GM18520 (cell line): ENCODE measurements around the gene TRIAP1.
"Not testable (repeated sequence)": the region's sequence is repeated elsewhere in the genome, so short reads cannot be mapped to it uniquely, and the experiment has no call there.

ENCODE experiments used
- ATAC-seq: cut with Tn5 transposase; IDR thresholded peaks from one replicate; pipeline ENCODE4 v1.9.1; 2021; ENCODE audit not compliant: unreplicated experiment

The TRIAP1 gene

GRCh38 chr12:120445911-120446843 lies at the start of gene TRIAP1, which contains the start of gene GATC:
Gene TRIAP1 (minus strand): TSS chr12:120446384. CDS start chr12:120446372, 12 bp downstream.
Gene GATC (plus strand): TSS chr12:120446444. CDS start chr12:120446481, 37 bp downstream.
- ATAC-seq: peak; percentile 81

- no peak for ATAC-seq
These were observed 49.1 kb upstream of the TRIAP1 start for GRCh38 chr12:120495186-120495730.

- no peak for ATAC-seq
These were observed 44.8 kb upstream of the TRIAP1 start for GRCh38 chr12:120490833-120491512.

- ATAC-seq: no peak
These were observed 44.1 kb upstream of the TRIAP1 start for GRCh38 chr12:120490325-120490724.

GRCh38 chr12:120489018-120489417 lies 42.8 kb upstream of the TRIAP1 start:
- no peak for ATAC-seq

GRCh38 chr12:120488057-120488640 lies 42.0 kb upstream of the TRIAP1 start:
- no peak for ATAC-seq

- ATAC-seq: not testable (repeated sequence)
These were observed 41.4 kb upstream of the TRIAP1 start for GRCh38 chr12:120487552-120487951.

- no peak for ATAC-seq
These were observed 40.0 kb upstream of the TRIAP1 start for GRCh38 chr12:120485961-120486881.

- ATAC-seq: no peak
These were observed 37.4 kb upstream of the TRIAP1 start for GRCh38 chr12:120483621-120484020.

- ATAC-seq: no peak
These were observed 35.0 kb upstream of the TRIAP1 start for GRCh38 chr12:120481022-120481767.

- ATAC-seq: no peak
These were observed 34.0 kb upstream of the TRIAP1 start for GRCh38 chr12:120480211-120480610.

- no peak for ATAC-seq
These were observed 33.3 kb upstream of the TRIAP1 start for GRCh38 chr12:120479458-120479857.

GRCh38 chr12:120475643-120476042 lies 29.5 kb upstream of the TRIAP1 start:
- no peak for ATAC-seq

GRCh38 chr12:120474616-120474960 lies 28.4 kb upstream of the TRIAP1 start:
- no peak for ATAC-seq

- no peak for ATAC-seq
These were observed 27.8 kb upstream of the TRIAP1 start for GRCh38 chr12:120473807-120474615.

- no peak for ATAC-seq
These were observed 26.3 kb upstream of the TRIAP1 start for GRCh38 chr12:120472521-120472920.

GRCh38 chr12:120470150-120470784 lies 24.1 kb upstream of the TRIAP1 start:
- no peak for ATAC-seq

- peak; percentile 85 for ATAC-seq
These were observed 23.4 kb upstream of the TRIAP1 start, which contains the start of gene SRSF9 for GRCh38 chr12:120469450-120470149. Gene SRSF9 (minus strand): TSS chr12:120469748. CDS start chr12:120469609, 139 bp downstream.
